Measurements from ENCODE around the gene PAFAH1B2.
"Not testable (repeated sequence)": the region's sequence is repeated elsewhere in the genome, so short reads cannot be mapped to it uniquely, and the experiment has no call there.

The PAFAH1B2 gene

DNA sequence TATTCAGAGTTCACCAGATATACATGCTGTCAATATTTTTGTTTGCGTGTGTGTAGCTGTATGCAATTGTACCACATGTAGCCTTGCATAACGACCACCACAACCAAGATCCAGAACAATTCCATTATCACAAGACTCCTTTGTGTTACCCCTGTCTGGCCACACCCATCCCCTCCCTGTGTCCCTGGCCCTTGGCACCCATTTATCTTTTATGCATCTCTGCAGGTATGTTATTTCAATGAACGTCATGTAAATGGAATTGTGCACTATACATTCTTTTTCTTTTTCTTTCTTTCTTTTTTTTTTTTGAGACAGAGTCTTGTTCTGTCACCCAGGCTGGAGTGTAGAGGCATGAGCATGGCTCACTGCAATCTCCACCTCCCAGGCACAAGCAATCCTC lies 9.7 kb upstream of the PAFAH1B2 start:
- no peak overlapping the region for H4K8ac ChIP-seq (ENCODE audit: low read depth, low read length)
- no peak for DNase-seq
- H4K5ac ChIP-seq (ENCODE audit: low read length) = no peak overlapping the region
- no peak overlapping the region for H3K18ac ChIP-seq (ENCODE audit: low read length)
- no peaks in the 10 kb centered on the region for H3K79me1 ChIP-seq (ENCODE audit: low read length)
- no peaks in the 10 kb centered on the region for H3K27me3 ChIP-seq (ENCODE audit: insufficient read depth, low read length, poor library complexity)
- no peaks in the 10 kb centered on the region for H3K36me3 ChIP-seq (ENCODE audit: control insufficient read depth, insufficient read depth, low read length)
- no peak overlapping the region for H2AK5ac ChIP-seq (ENCODE audit: low read length)
- no peaks in the 10 kb centered on the region for H3K4me1 ChIP-seq (ENCODE audit: control insufficient read depth, low read depth, low read length)
- no peak overlapping the region for H3K56ac ChIP-seq (ENCODE audit: low read length)
- H3K4me3 ChIP-seq (ENCODE audit: low read length) = no peak overlapping the region
- H2BK15ac ChIP-seq (replicated peaks; ENCODE audit: low read depth) = no peak overlapping the region
- H2BK5ac ChIP-seq (ENCODE audit: low read length) = no peak overlapping the region
- H3K27ac ChIP-seq (ENCODE audit: low read depth, low read length) = no peak overlapping the region
- no peak overlapping the region for H3K23ac ChIP-seq (ENCODE audit: low read length)
- no peak overlapping the region for H2BK120ac ChIP-seq (ENCODE audit: low read depth, low read length)
- H3K4ac ChIP-seq (ENCODE audit: low read depth, low read length) = no peak overlapping the region
- no peaks in the 10 kb centered on the region for H3K79me2 ChIP-seq (ENCODE audit: control insufficient read depth, insufficient read depth, low read length)
- no peak overlapping the region for H3K9ac ChIP-seq (ENCODE audit: low read length)
- WGBS (ENCODE audit: extremely low coverage, insufficient coverage, low lambda C conversion rate) = no CpG with 5 or more reads among the region's 3 CpGs
- no peak overlapping the region for H3K4me2 ChIP-seq (ENCODE audit: low read length)

DNA sequence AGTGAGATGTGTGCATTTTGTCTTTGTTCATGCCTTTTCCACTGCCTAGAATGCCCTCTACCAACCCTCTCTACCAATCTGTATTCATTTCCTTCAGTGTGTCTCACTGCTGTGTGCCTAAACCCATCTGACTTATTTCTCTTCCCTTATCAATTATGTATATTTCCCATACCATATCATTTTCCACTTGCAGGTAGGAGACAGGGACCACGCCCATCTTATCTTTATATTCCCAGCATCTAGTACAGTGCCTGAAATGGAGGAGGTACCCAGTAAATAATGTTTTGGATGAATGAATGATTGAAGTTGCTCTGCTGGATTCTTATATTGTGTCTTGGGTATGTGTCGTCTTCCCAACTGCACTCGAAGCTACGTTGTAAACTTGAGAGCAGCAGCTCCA lies 9.1 kb upstream of the PAFAH1B2 start:
- not testable (repeated sequence) for H2BK5ac ChIP-seq (ENCODE audit: low read length); H2AK5ac ChIP-seq (ENCODE audit: low read length); H3K9ac ChIP-seq (ENCODE audit: low read length); H3K79me2 ChIP-seq (ENCODE audit: control insufficient read depth, insufficient read depth, low read length); DNase-seq; H3K56ac ChIP-seq (ENCODE audit: low read length); H3K18ac ChIP-seq (ENCODE audit: low read length); H3K4me2 ChIP-seq (ENCODE audit: low read length); H2BK15ac ChIP-seq (replicated peaks; ENCODE audit: low read depth); H4K5ac ChIP-seq (ENCODE audit: low read length); H3K27me3 ChIP-seq (ENCODE audit: insufficient read depth, low read length, poor library complexity); H4K8ac ChIP-seq (ENCODE audit: low read depth, low read length); H2BK120ac ChIP-seq (ENCODE audit: low read depth, low read length); H3K4me1 ChIP-seq (ENCODE audit: control insufficient read depth, low read depth, low read length); H3K79me1 ChIP-seq (ENCODE audit: low read length); H3K4ac ChIP-seq (ENCODE audit: low read depth, low read length); H3K36me3 ChIP-seq (ENCODE audit: control insufficient read depth, insufficient read depth, low read length); H3K4me3 ChIP-seq (ENCODE audit: low read length); H3K27ac ChIP-seq (ENCODE audit: low read depth, low read length); H3K23ac ChIP-seq (ENCODE audit: low read length)
- no CpG with 5 or more reads among the region's 4 CpGs for WGBS (ENCODE audit: extremely low coverage, insufficient coverage, low lambda C conversion rate)

DNA sequence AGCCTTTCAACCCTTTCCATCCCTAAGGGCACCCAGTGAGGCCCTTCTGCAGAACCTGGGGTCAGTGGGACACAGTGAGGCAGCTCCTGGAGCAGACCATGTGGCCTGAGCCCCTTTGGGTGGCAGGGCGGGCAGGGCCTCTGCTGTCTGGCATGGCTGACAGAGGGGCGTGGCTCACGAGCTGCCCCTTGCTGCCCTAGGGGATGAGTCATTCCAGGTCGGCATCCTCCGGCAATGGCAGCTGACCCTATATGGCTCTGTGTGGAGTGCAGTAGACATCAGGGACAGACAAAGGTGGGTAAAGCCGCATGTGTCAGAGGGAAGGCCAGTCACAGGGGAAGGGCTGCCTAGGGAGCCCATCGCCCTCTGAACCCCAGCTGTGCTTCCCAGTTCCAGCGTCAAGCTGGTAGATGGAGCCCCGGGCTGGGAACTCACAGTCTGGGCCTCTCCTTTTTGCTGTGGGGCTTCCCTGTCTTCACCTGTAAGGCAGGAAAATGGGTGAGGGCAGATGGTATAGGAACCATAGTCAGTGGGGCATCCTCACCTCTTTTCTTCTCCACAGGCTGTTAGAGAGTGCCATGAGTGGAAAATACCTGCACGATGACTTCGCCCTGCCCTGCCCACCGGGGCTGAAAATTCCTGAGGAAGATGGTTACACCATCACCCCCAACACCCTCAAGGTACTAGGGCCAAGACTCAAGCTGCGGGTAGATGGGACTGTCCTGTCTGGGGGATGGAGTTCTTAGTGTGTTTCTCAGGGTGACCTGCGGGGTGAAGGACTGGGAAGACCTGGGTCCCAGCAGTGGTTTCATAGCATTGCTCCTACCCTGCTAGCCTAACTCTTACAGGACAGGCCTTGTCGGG lies 6.6 kb upstream of the PAFAH1B2 start:
- H3K56ac ChIP-seq (ENCODE audit: low read length); H2BK15ac ChIP-seq (replicated peaks; ENCODE audit: low read depth); H2BK120ac ChIP-seq (ENCODE audit: low read depth, low read length); H3K4me1 ChIP-seq (ENCODE audit: control insufficient read depth, low read depth, low read length); H4K8ac ChIP-seq (ENCODE audit: low read depth, low read length); DNase-seq; H3K79me1 ChIP-seq (ENCODE audit: low read length); H3K4me2 ChIP-seq (ENCODE audit: low read length); H3K23ac ChIP-seq (ENCODE audit: low read length); H3K18ac ChIP-seq (ENCODE audit: low read length); H3K4ac ChIP-seq (ENCODE audit: low read depth, low read length); H3K9ac ChIP-seq (ENCODE audit: low read length); H3K79me2 ChIP-seq (ENCODE audit: control insufficient read depth, insufficient read depth, low read length); H2BK5ac ChIP-seq (ENCODE audit: low read length); H3K27ac ChIP-seq (ENCODE audit: low read depth, low read length); H3K36me3 ChIP-seq (ENCODE audit: control insufficient read depth, insufficient read depth, low read length); H3K27me3 ChIP-seq (ENCODE audit: insufficient read depth, low read length, poor library complexity); H3K4me3 ChIP-seq (ENCODE audit: low read length); H2AK5ac ChIP-seq (ENCODE audit: low read length); H4K5ac ChIP-seq (ENCODE audit: low read length): not testable (repeated sequence)
- no CpG with 5 or more reads among the region's 15 CpGs for WGBS (ENCODE audit: extremely low coverage, insufficient coverage, low lambda C conversion rate)

DNA sequence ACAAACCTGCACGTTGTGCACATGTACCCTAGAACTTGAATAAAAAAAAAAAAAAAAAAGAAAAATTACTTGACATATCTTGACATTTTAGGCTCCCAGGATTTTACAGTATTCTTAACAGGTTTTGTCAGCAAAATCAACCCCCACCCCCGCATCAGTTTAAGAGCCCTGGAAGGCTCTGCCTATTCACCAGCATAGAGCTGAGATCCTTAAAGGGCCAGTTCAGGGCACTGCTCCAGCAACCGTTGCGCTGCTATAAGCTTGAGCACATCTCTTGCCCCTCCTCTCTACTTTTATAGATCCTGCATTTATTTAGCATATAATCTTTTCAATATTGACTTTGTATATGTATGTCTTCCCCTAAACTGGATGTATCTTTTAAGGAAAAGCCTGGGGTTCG lies 697 bp upstream of the PAFAH1B2 start:
- H4K8ac ChIP-seq (ENCODE audit: low read depth, low read length) = no peak overlapping the region
- peak overlapping the region; percentile 34 for H3K4me2 ChIP-seq (ENCODE audit: low read length)
- peak; percentile 56 for DNase-seq
- peaks cover 40% of the 10 kb centered on the region for H3K79me2 ChIP-seq (ENCODE audit: control insufficient read depth, insufficient read depth, low read length)
- H2BK120ac ChIP-seq (ENCODE audit: low read depth, low read length) = no peak overlapping the region
- no peak overlapping the region for H3K18ac ChIP-seq (ENCODE audit: low read length)
- H3K27ac ChIP-seq (ENCODE audit: low read depth, low read length) = no peak overlapping the region
- no peaks in the 10 kb centered on the region for H3K36me3 ChIP-seq (ENCODE audit: control insufficient read depth, insufficient read depth, low read length)
- H3K79me1 ChIP-seq (ENCODE audit: low read length) = no peaks in the 10 kb centered on the region
- H2AK5ac ChIP-seq (ENCODE audit: low read length) = no peak overlapping the region
- H3K4me1 ChIP-seq (ENCODE audit: control insufficient read depth, low read depth, low read length) = peaks cover 3% of the 10 kb centered on the region
- H3K9ac ChIP-seq (ENCODE audit: low read length) = peak overlapping the region; percentile 74
- H2BK5ac ChIP-seq (ENCODE audit: low read length) = no peak overlapping the region
- no CpG with 5 or more reads among the region's 5 CpGs for WGBS (ENCODE audit: extremely low coverage, insufficient coverage, low lambda C conversion rate)
- H3K27me3 ChIP-seq (ENCODE audit: insufficient read depth, low read length, poor library complexity) = no peaks in the 10 kb centered on the region
- no peak overlapping the region for H2BK15ac ChIP-seq (replicated peaks; ENCODE audit: low read depth)
- no peak overlapping the region for H3K23ac ChIP-seq (ENCODE audit: low read length)
- peak overlapping the region; percentile 38 for H3K4me3 ChIP-seq (ENCODE audit: low read length)
- H4K5ac ChIP-seq (ENCODE audit: low read length) = no peak overlapping the region
- peak overlapping the region; percentile 92 for H3K56ac ChIP-seq (ENCODE audit: low read length)
- H3K4ac ChIP-seq (ENCODE audit: low read depth, low read length) = no peak overlapping the region

DNA sequence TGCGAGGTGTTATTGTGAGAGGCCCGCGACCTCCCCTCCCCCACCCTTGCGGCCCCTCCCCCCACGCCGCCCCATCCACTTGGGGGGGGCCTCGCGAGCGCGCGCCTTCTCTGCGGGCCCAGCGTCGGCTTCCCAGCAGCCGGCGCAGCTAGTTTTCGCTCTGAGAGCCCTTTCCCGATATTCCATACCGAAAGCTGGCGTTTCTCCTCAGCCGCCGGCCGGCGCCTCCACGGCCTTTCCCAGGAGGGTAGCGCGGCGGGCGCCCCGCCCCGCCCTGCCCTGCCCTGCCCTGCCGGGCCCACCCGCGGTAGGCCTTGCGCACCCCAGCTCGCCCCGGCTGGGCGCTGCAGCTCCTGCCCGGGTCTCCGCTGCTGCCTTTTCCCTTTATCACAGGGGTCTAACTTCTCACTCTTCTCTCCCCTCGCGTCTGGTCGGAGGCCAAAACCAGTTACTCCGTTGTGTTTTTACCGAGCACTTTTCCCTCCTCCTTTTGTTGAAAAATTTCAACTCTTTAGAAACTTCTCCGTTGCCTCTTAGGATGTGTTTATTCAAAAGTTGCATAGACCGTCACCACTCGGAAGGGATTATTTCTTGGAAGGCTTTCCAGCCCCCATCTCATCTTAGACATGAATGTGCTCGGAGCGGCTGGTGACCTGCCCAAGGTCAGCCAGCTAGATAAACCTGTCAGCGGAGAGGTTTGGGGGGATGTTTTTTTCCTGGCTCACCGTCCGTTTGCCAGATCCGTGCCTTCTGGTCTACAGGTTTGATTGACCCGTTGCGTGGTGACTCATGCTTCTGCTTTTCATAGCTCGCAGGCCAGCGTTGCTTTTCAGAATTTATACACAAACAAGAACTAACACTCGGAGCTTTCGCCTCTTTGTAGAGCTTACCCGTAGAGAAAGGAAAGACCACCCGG lies 648 bp downstream of the PAFAH1B2 start:
- H2AK5ac ChIP-seq (ENCODE audit: low read length) = no peak overlapping the region
- WGBS (ENCODE audit: extremely low coverage, insufficient coverage, low lambda C conversion rate) = no CpG with 5 or more reads among the region's 62 CpGs

More for the DNA sequence above, 648 bp downstream of the PAFAH1B2 start:
- peaks cover 51% of the 10 kb centered on the region for H3K79me2 ChIP-seq (ENCODE audit: control insufficient read depth, insufficient read depth, low read length)
- H3K18ac ChIP-seq (ENCODE audit: low read length) = peak overlapping the region; percentile 78
- H4K8ac ChIP-seq (ENCODE audit: low read depth, low read length) = peak overlapping the region; percentile 79
- peak overlapping the region; percentile 78 for H2BK5ac ChIP-seq (ENCODE audit: low read length)
- DNase-seq = peak; percentile 51
- H3K56ac ChIP-seq (ENCODE audit: low read length) = peak overlapping the region; percentile 93
- no peak overlapping the region for H2BK15ac ChIP-seq (replicated peaks; ENCODE audit: low read depth)
- H3K4ac ChIP-seq (ENCODE audit: low read depth, low read length) = peak overlapping the region; percentile 95
- no peaks in the 10 kb centered on the region for H3K79me1 ChIP-seq (ENCODE audit: low read length)
- H3K27me3 ChIP-seq (ENCODE audit: insufficient read depth, low read length, poor library complexity) = no peaks in the 10 kb centered on the region
- peak overlapping the region; percentile 84 for H3K27ac ChIP-seq (ENCODE audit: low read depth, low read length)
- H2BK120ac ChIP-seq (ENCODE audit: low read depth, low read length) = peak overlapping the region; percentile 49
- peak overlapping the region; percentile 81 for H3K9ac ChIP-seq (ENCODE audit: low read length)
- peak overlapping the region; percentile 63 for H3K4me3 ChIP-seq (ENCODE audit: low read length)
- H4K5ac ChIP-seq (ENCODE audit: low read length) = no peak overlapping the region
- peak overlapping the region; percentile 41 for H3K4me2 ChIP-seq (ENCODE audit: low read length)
- H3K36me3 ChIP-seq (ENCODE audit: control insufficient read depth, insufficient read depth, low read length) = no peaks in the 10 kb centered on the region
- peaks cover 3% of the 10 kb centered on the region for H3K4me1 ChIP-seq (ENCODE audit: control insufficient read depth, low read depth, low read length)
- H3K23ac ChIP-seq (ENCODE audit: low read length) = no peak overlapping the region

Data from mesendoderm (in vitro differentiated cells).